ENCODE data around the gene CCND3.

DNA sequence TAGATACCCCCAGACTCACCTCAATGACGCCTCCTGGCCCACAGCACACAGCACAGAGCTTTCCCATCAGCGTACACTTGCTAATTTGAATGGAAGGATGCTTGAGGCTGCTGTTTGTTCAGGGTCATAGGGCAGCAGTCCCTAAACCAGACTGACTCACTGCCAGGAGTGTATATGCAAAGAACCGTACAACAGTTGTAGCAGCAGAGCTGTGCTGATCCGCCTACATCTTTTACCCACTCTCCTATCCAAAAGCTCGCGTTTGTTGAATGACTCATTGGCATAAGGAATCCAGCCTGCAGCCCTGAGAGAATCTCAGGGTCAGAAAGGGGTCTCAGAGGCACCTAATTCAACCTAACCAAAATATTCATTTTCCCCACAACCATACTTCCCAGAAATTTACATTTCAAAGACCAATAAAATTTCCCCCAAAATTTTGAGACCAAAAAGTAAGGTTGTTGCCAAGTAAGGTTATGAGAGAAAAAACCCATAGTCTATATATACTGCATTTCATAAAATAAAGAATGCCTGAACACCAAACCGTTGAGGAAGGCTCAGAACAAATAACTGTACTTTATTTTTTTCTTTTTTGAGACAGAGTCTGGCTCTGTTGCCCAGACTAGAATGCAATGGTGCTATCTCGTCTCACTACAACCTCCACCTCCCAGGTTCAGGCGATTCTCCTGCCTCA lies 35.3 kb upstream of the CCND3 start:
- TF ChIP-seq, protein P1, sequence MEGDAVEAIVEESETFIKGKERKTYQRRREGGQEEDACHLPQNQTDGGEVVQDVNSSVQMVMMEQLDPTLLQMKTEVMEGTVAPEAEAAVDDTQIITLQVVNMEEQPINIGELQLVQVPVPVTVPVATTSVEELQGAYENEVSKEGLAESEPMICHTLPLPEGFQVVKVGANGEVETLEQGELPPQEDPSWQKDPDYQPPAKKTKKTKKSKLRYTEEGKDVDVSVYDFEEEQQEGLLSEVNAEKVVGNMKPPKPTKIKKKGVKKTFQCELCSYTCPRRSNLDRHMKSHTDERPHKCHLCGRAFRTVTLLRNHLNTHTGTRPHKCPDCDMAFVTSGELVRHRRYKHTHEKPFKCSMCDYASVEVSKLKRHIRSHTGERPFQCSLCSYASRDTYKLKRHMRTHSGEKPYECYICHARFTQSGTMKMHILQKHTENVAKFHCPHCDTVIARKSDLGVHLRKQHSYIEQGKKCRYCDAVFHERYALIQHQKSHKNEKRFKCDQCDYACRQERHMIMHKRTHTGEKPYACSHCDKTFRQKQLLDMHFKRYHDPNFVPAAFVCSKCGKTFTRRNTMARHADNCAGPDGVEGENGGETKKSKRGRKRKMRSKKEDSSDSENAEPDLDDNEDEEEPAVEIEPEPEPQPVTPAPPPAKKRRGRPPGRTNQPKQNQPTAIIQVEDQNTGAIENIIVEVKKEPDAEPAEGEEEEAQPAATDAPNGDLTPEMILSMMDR (IDR thresholded peaks at IDR 0.05; ENCODE audit: borderline replicate concordance, extremely low read depth, low read length, poor library complexity, severe bottlenecking) = no peak
- no peak for TF ChIP-seq EZH2 (IDR thresholded peaks at IDR 0.05; ENCODE audit: borderline replicate concordance, low read depth, low read length, severe bottlenecking)

Data from DND-41 (cell line).